ENCODE data around the gene TINCR.

The TINCR gene

GRCh38 chr19:5560156-5560555 is 7.6 kb downstream of the TINCR start:
- H3K27ac ChIP-seq (ENCODE audit: insufficient read depth in 1 of 2, low read depth in 1 of 2, low read length in 2 of 2, poor library complexity in 1 of 2, severe bottlenecking in 2 of 2), result no peak overlapping the region
- H3K36me3 ChIP-seq (ENCODE audit: control insufficient read depth in 4 of 4, insufficient read depth in 4 of 4, low read length in 3 of 4), result no peaks in the 10 kb centered on the region
- peaks cover under 1 to 42% (median 4%) of the 10 kb centered on the region in 5 experiments for H3K27me3 ChIP-seq (replicated peaks in 2 of 5; ENCODE audit: control insufficient read depth in 4 of 5, insufficient read depth in 5 of 5, low read length in 4 of 5)
- 71% methylated on average over 14 of the region's 19 CpGs for WGBS (ENCODE audit: insufficient coverage)
- no peaks in the 10 kb centered on the region for H3K4me1 ChIP-seq (ENCODE audit: control extremely low read depth in 1 of 4, control insufficient read depth in 4 of 4, insufficient read depth in 4 of 4, low read length in 3 of 4)
- H3K9me3 ChIP-seq (ENCODE audit: control extremely low read depth in 1 of 5, control insufficient read depth in 4 of 5, insufficient read depth in 2 of 5, low read depth in 1 of 5, low read length in 4 of 5), result peaks cover 0 to 7% (median 4%) of the 10 kb centered on the region in 5 experiments
- H3K4me3 ChIP-seq (ENCODE audit: control insufficient read depth in 1 of 7, extremely low read depth in 1 of 7, insufficient read depth in 4 of 7, low read depth in 2 of 7, low read length in 6 of 7), result no peak overlapping the region
- DNase-seq, result no peak
- POLR2A ChIA-PET, result no interaction called here
- CTCF ChIA-PET, result interaction anchor here (1.4 kb wide), 1 partner anchor 13 kb away, joined by 3 read pairs; no protein-coding TSS in a partner anchor

GRCh38 chr19:5559804-5560133 is 8.0 kb downstream of the TINCR start:
- peaks cover 0 to 39% (median 4%) of the 10 kb centered on the region in 5 experiments for H3K27me3 ChIP-seq (replicated peaks in 2 of 5; ENCODE audit: control insufficient read depth in 4 of 5, insufficient read depth in 5 of 5, low read length in 4 of 5)
- POLR2A ChIA-PET, result no interaction called here
- H3K4me3 ChIP-seq (ENCODE audit: control insufficient read depth in 1 of 7, extremely low read depth in 1 of 7, insufficient read depth in 4 of 7, low read depth in 2 of 7, low read length in 6 of 7), result no peak overlapping the region

GRCh38 chr19:5558101-5558621 is 9.6 kb downstream of the TINCR start:
- 91% methylated on average over 1 of the region's 2 CpGs for WGBS (ENCODE audit: insufficient coverage)
- POLR2A ChIA-PET, result no interaction called here
- H3K27me3 ChIP-seq (replicated peaks in 2 of 5; ENCODE audit: control insufficient read depth in 4 of 5, insufficient read depth in 5 of 5, low read length in 4 of 5), result peaks cover 0 to 31% (median 2%) of the 10 kb centered on the region in 5 experiments
- H3K4me1 ChIP-seq (ENCODE audit: control extremely low read depth in 1 of 4, control insufficient read depth in 4 of 4, insufficient read depth in 4 of 4, low read length in 3 of 4), result no peaks in the 10 kb centered on the region
- CTCF ChIA-PET, result interaction anchor here (0.8 kb wide), 1 partner anchor 24 kb away, joined by 3 read pairs; no protein-coding TSS in a partner anchor
- no peak for DNase-seq
- no peak overlapping the region for H3K27ac ChIP-seq (ENCODE audit: insufficient read depth in 1 of 2, low read depth in 1 of 2, low read length in 2 of 2, poor library complexity in 1 of 2, severe bottlenecking in 2 of 2)
- peaks cover 0 to 7% (median 4%) of the 10 kb centered on the region in 5 experiments for H3K9me3 ChIP-seq (ENCODE audit: control extremely low read depth in 1 of 5, control insufficient read depth in 4 of 5, insufficient read depth in 2 of 5, low read depth in 1 of 5, low read length in 4 of 5)
- no peaks in the 10 kb centered on the region for H3K36me3 ChIP-seq (ENCODE audit: control insufficient read depth in 4 of 4, insufficient read depth in 4 of 4, low read length in 3 of 4)
- H3K4me3 ChIP-seq (ENCODE audit: control insufficient read depth in 1 of 7, extremely low read depth in 1 of 7, insufficient read depth in 4 of 7, low read depth in 2 of 7, low read length in 6 of 7), result no peak overlapping the region

More at GRCh38 chr19:5559804-5560133, 8.0 kb downstream of the TINCR start:
- no peak overlapping the region for H3K27ac ChIP-seq (ENCODE audit: insufficient read depth in 1 of 2, low read depth in 1 of 2, low read length in 2 of 2, poor library complexity in 1 of 2, severe bottlenecking in 2 of 2)
- WGBS (ENCODE audit: insufficient coverage), result 62% methylated on average over 3 of the region's 3 CpGs
- H3K36me3 ChIP-seq (ENCODE audit: control insufficient read depth in 4 of 4, insufficient read depth in 4 of 4, low read length in 3 of 4), result no peaks in the 10 kb centered on the region
- H3K9me3 ChIP-seq (ENCODE audit: control extremely low read depth in 1 of 5, control insufficient read depth in 4 of 5, insufficient read depth in 2 of 5, low read depth in 1 of 5, low read length in 4 of 5), result peaks cover 0 to 7% (median 4%) of the 10 kb centered on the region in 5 experiments
- H3K4me1 ChIP-seq (ENCODE audit: control extremely low read depth in 1 of 4, control insufficient read depth in 4 of 4, insufficient read depth in 4 of 4, low read length in 3 of 4), result no peaks in the 10 kb centered on the region
- CTCF ChIA-PET, result interaction anchor here (1.4 kb wide), 1 partner anchor 14 kb away, joined by 3 read pairs; no protein-coding TSS in a partner anchor
- DNase-seq, result no peak

- CTCF ChIA-PET, result interaction anchor here (0.8 kb wide), 1 partner anchor 25 kb away, joined by 3 read pairs; no protein-coding TSS in a partner anchor
- H3K4me1 ChIP-seq (ENCODE audit: control extremely low read depth in 1 of 4, control insufficient read depth in 4 of 4, insufficient read depth in 4 of 4, low read length in 3 of 4), result no peaks in the 10 kb centered on the region
- H3K4me3 ChIP-seq (ENCODE audit: control insufficient read depth in 1 of 7, extremely low read depth in 1 of 7, insufficient read depth in 4 of 7, low read depth in 2 of 7, low read length in 6 of 7), result no peak overlapping the region
- 71% methylated on average over 13 of the region's 13 CpGs for WGBS (ENCODE audit: insufficient coverage)
- H3K27ac ChIP-seq (ENCODE audit: insufficient read depth in 1 of 2, low read depth in 1 of 2, low read length in 2 of 2, poor library complexity in 1 of 2, severe bottlenecking in 2 of 2), result no peak overlapping the region
- H3K9me3 ChIP-seq (ENCODE audit: control extremely low read depth in 1 of 5, control insufficient read depth in 4 of 5, insufficient read depth in 2 of 5, low read depth in 1 of 5, low read length in 4 of 5), result peaks cover 0 to 7% (median 4%) of the 10 kb centered on the region in 5 experiments
- POLR2A ChIA-PET, result no interaction called here
- DNase-seq, result no peak
- peaks cover 0 to 28% (median 2%) of the 10 kb centered on the region in 5 experiments for H3K27me3 ChIP-seq (replicated peaks in 2 of 5; ENCODE audit: control insufficient read depth in 4 of 5, insufficient read depth in 5 of 5, low read length in 4 of 5)
- H3K36me3 ChIP-seq (ENCODE audit: control insufficient read depth in 4 of 4, insufficient read depth in 4 of 4, low read length in 3 of 4), result no peaks in the 10 kb centered on the region
Measured at GRCh38 chr19:5557691-5558090, 10.1 kb downstream of the TINCR start.

DNA sequence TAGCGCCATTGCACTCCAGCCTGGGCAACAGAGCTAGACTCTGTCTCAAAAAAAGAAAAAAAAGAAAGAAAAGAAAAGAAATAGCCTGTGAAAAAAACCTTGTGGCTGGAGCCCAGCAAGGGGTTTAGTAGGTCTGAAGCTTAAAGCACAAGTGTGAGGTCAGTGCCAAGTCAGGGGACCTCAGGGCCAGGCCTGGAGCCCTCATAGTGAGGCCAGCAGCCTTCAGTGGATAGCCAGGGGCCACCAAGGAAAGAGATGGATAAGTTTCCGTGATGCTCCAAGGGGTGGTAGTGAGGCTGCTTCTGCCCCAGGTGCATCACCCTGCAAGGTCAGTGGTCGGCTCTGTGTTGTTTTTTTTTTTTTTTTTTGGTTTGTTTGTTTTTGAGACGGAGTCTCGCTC is 12.9 kb downstream of the TINCR start:
- peaks cover 0 to 13% (median 2%) of the 10 kb centered on the region in 5 experiments for H3K27me3 ChIP-seq (replicated peaks in 2 of 5; ENCODE audit: control insufficient read depth in 4 of 5, insufficient read depth in 5 of 5, low read length in 4 of 5)
- no peak overlapping the region for H3K27ac ChIP-seq (ENCODE audit: insufficient read depth in 1 of 2, low read depth in 1 of 2, low read length in 2 of 2, poor library complexity in 1 of 2, severe bottlenecking in 2 of 2)
- ChIA-PET CTCF (interaction anchor here (0.6 kb wide), 1 partner anchor 39 kb away, joined by 3 read pairs; no protein-coding TSS in a partner anchor), POLR2A (no interaction called here)
- H3K4me1 ChIP-seq (ENCODE audit: control extremely low read depth in 1 of 4, control insufficient read depth in 4 of 4, insufficient read depth in 4 of 4, low read length in 3 of 4), result no peaks in the 10 kb centered on the region
- no peak for DNase-seq
- no peaks in the 10 kb centered on the region for H3K36me3 ChIP-seq (ENCODE audit: control insufficient read depth in 4 of 4, insufficient read depth in 4 of 4, low read length in 3 of 4)
- H3K4me3 ChIP-seq (ENCODE audit: control insufficient read depth in 1 of 7, extremely low read depth in 1 of 7, insufficient read depth in 4 of 7, low read depth in 2 of 7, low read length in 6 of 7), result no peak overlapping the region
- H3K9me3 ChIP-seq (ENCODE audit: control extremely low read depth in 1 of 5, control insufficient read depth in 4 of 5, insufficient read depth in 2 of 5, low read depth in 1 of 5, low read length in 4 of 5), result no peaks in the 10 kb centered on the region
- 87% methylated on average over 3 of the region's 5 CpGs for WGBS (ENCODE audit: insufficient coverage)

DNA sequence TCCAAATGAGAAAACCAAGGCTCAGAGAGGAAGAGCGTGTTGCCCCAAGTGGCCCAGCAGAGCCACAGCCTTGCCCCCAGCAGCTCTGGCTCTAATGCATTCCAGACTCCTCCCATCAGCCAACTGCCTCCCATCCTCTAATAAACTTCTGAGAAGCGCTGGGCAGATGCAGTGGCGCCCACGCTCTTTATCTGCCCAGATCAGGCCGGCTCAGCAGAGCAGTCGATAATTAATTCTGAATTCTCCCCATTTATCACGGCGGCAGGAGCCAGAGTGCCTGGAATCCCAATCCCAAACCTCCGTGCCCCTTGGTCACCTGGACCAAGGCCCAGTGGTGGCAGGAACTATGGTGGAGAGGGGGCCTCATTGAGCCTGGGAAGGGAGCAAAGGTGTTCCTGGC is 13.9 kb downstream of the TINCR start:
- no peaks in the 10 kb centered on the region for H3K9me3 ChIP-seq (ENCODE audit: control extremely low read depth in 1 of 5, control insufficient read depth in 4 of 5, insufficient read depth in 2 of 5, low read depth in 1 of 5, low read length in 4 of 5)
- no peaks in the 10 kb centered on the region for H3K4me1 ChIP-seq (ENCODE audit: control extremely low read depth in 1 of 4, control insufficient read depth in 4 of 4, insufficient read depth in 4 of 4, low read length in 3 of 4)
- H3K27ac ChIP-seq (ENCODE audit: insufficient read depth in 1 of 2, low read depth in 1 of 2, low read length in 2 of 2, poor library complexity in 1 of 2, severe bottlenecking in 2 of 2), result no peak overlapping the region
- no peak for DNase-seq
- ChIA-PET POLR2A (no interaction called here), CTCF (no interaction called here)
- H3K27me3 ChIP-seq (replicated peaks in 2 of 5; ENCODE audit: control insufficient read depth in 4 of 5, insufficient read depth in 5 of 5, low read length in 4 of 5), result peaks cover 0 to 12% (median 2%) of the 10 kb centered on the region in 5 experiments
- H3K4me3 ChIP-seq (ENCODE audit: control insufficient read depth in 1 of 7, extremely low read depth in 1 of 7, insufficient read depth in 4 of 7, low read depth in 2 of 7, low read length in 6 of 7), result no peak overlapping the region
- no peaks in the 10 kb centered on the region for H3K36me3 ChIP-seq (ENCODE audit: control insufficient read depth in 4 of 4, insufficient read depth in 4 of 4, low read length in 3 of 4)
- 96% methylated on average over 3 of the region's 9 CpGs for WGBS (ENCODE audit: insufficient coverage)

- peak overlapping the region in 1 of 7 experiments; percentile 42 for H3K4me3 ChIP-seq (ENCODE audit: control insufficient read depth in 1 of 7, extremely low read depth in 1 of 7, insufficient read depth in 4 of 7, low read depth in 2 of 7, low read length in 6 of 7)
- no peak overlapping the region for H3K27ac ChIP-seq (ENCODE audit: insufficient read depth in 1 of 2, low read depth in 1 of 2, low read length in 2 of 2, poor library complexity in 1 of 2, severe bottlenecking in 2 of 2)
- H3K9me3 ChIP-seq (ENCODE audit: control extremely low read depth in 1 of 5, control insufficient read depth in 4 of 5, insufficient read depth in 2 of 5, low read depth in 1 of 5, low read length in 4 of 5), result no peaks in the 10 kb centered on the region
- 40% methylated on average over 7 of the region's 8 CpGs for WGBS (ENCODE audit: insufficient coverage)
- no peaks in the 10 kb centered on the region for H3K36me3 ChIP-seq (ENCODE audit: control insufficient read depth in 4 of 4, insufficient read depth in 4 of 4, low read length in 3 of 4)
- DNase-seq, result peak; percentile 74 to 86 (median 74)
- ChIA-PET POLR2A (no interaction called here), CTCF (interaction anchor here (0.9 to 2.8 kb wide), 3 partner anchors 23 to 32 kb away, joined by 4 to 28 read pairs (median 4); no protein-coding TSS in a partner anchor)
- peaks cover 0 to 2% (median 0%) of the 10 kb centered on the region in 4 experiments for H3K4me1 ChIP-seq (ENCODE audit: control extremely low read depth in 1 of 4, control insufficient read depth in 4 of 4, insufficient read depth in 4 of 4, low read length in 3 of 4)
- H3K27me3 ChIP-seq (replicated peaks in 2 of 5; ENCODE audit: control insufficient read depth in 4 of 5, insufficient read depth in 5 of 5, low read length in 4 of 5), result no peaks in the 10 kb centered on the region
Measured at GRCh38 chr19:5547881-5548280, 19.9 kb downstream of the TINCR start.

Measured in common myeloid progenitor, CD34-positive (primary cell).